ENCODE results near the gene LMF2.

Gene LMF2

GRCh38 chr22:50502628-50503474, 4.7 kb downstream of the LMF2 start:
- no peak for DNase-seq

- no peak for DNase-seq
These were observed 5.4 kb downstream of the LMF2 start for GRCh38 chr22:50502096-50502495.

GRCh38 chr22:50500452-50500851, 7.0 kb downstream of the LMF2 start:
- DNase-seq, result no peak

- DNase-seq, result peak in 1 of 2 experiments; percentile 4
These were observed 9.1 kb downstream of the LMF2 start for GRCh38 chr22:50498322-50498890.

GRCh38 chr22:50497093-50497492, 10.4 kb downstream of the LMF2 start:
- no peak for DNase-seq

- no peak for DNase-seq
These were observed 16.8 kb downstream of the LMF2 start for GRCh38 chr22:50490531-50491308.

GRCh38 chr22:50489363-50490243, 17.9 kb downstream of the LMF2 start:
- DNase-seq, result no peak

- no peak for DNase-seq
These were observed 18.6 kb downstream of the LMF2 start for GRCh38 chr22:50488886-50489285.

- no peak for DNase-seq
These were observed 19.4 kb downstream of the LMF2 start for GRCh38 chr22:50488006-50488677.

GRCh38 chr22:50487290-50488005, 20.1 kb downstream of the LMF2 start:
- no peak for DNase-seq

GRCh38 chr22:50486561-50487289, 20.8 kb downstream of the LMF2 start, which contains the start of gene MIOX:
TSS of gene MIOX (plus strand) at chr22:50486859. CDS start at chr22:50486898, 39 bp downstream.
- no peak for DNase-seq

GRCh38 chr22:50485221-50486131, 22.0 kb downstream of the LMF2 start:
- DNase-seq, result no peak

GRCh38 chr22:50483977-50484853, 23.3 kb downstream of the LMF2 start:
- DNase-seq, result no peak

- DNase-seq, result no peak
These were observed 23.9 kb downstream of the LMF2 start for GRCh38 chr22:50483556-50483955.

GRCh38 chr22:50483106-50483505, 24.4 kb downstream of the LMF2 start:
- DNase-seq, result no peak

- DNase-seq, result no peak
These were observed 25.1 kb downstream of the LMF2 start for GRCh38 chr22:50482107-50483074.

- no peak for DNase-seq
These were observed 25.9 kb downstream of the LMF2 start, which contains the start of gene ADM2 for GRCh38 chr22:50481440-50482106. TSS of gene ADM2 (plus strand) at chr22:50481543. CDS start at chr22:50481848, 305 bp downstream.
